Measurements from ENCODE around the gene PPM1N. TPM values are rescaled to one million over a fixed set of nuclear protein-coding genes. Genes with fewer than 3 reads are reported as not detected.

Gene PPM1N
- polyA plus RNA-seq, 1 donor (not counting 4 experiments of a cell fraction or from before 2014, with no cell fraction given): 1.9 TPM

DNA sequence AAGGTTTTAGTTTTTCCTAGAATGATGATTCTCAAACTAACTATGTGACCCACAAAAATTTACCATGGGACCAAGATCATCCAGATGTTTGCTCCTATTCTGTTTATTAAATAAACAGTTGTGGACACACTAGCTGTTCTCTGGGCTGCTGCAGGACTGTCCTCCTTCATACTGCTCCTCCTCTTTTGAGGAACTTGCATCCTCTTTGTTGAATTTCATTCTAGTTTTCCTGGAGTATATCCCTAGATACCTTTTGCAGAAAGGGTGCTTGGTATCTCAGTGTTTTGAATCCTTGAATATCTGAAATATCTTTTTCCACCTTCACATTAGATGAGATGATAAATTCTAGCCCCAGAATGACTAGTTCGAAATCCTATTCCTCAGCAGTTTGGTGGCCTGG is 33.1 kb downstream of the PPM1N start:
- H3K9ac ChIP-seq (ENCODE audit: control insufficient read depth, extremely low read depth, insufficient read depth, low read length): no peak overlapping the region
- H3K9me1 ChIP-seq (ENCODE audit: control insufficient read depth, extremely low read depth, insufficient read depth, low read length): no peaks in the 10 kb centered on the region
- dilution Hi-C loops (cut with MboI; ENCODE audit: extremely low pct_ligation_motif_present, low sequenced_read_pairs): no loop called here
- H3K36me3 ChIP-seq (ENCODE audit: control insufficient read depth in 2 of 2, extremely low read depth in 1 of 2, insufficient read depth in 2 of 2, low read length in 2 of 2): peaks cover 4 to 6% of the 10 kb centered on the region in 2 experiments
- H3K79me2 ChIP-seq (ENCODE audit: control insufficient read depth, insufficient read depth, low read length): no peaks in the 10 kb centered on the region
- no peak overlapping the region for H3K4me2 ChIP-seq (ENCODE audit: control insufficient read depth, extremely low read depth, insufficient read depth, low read depth, low read length)
- FAIRE-seq (no peak), DNase-seq (ENCODE audit: low read depth, low spot score) (no peak)
- peaks cover 24% of the 10 kb centered on the region for H3K4me1 ChIP-seq (ENCODE audit: control insufficient read depth, extremely low read depth, insufficient read depth, low read length)
- peaks cover 1% of the 10 kb centered on the region for H3K9me3 ChIP-seq (ENCODE audit: control insufficient read depth, low read depth, low read length)
- H3K27me3 ChIP-seq (ENCODE audit: control insufficient read depth, extremely low read depth, insufficient read depth, low read length): no peaks in the 10 kb centered on the region
- no peak overlapping the region for H2AFZ ChIP-seq (ENCODE audit: control insufficient read depth, low read length)
- no peaks in the 10 kb centered on the region for H4K20me1 ChIP-seq (ENCODE audit: control insufficient read depth, extremely low read depth, insufficient read depth, low read length)
- TF ChIP-seq EZH2 (IDR thresholded peaks at IDR 0.05; ENCODE audit: low read length): no peak
- TF ChIP-seq, protein P1, sequence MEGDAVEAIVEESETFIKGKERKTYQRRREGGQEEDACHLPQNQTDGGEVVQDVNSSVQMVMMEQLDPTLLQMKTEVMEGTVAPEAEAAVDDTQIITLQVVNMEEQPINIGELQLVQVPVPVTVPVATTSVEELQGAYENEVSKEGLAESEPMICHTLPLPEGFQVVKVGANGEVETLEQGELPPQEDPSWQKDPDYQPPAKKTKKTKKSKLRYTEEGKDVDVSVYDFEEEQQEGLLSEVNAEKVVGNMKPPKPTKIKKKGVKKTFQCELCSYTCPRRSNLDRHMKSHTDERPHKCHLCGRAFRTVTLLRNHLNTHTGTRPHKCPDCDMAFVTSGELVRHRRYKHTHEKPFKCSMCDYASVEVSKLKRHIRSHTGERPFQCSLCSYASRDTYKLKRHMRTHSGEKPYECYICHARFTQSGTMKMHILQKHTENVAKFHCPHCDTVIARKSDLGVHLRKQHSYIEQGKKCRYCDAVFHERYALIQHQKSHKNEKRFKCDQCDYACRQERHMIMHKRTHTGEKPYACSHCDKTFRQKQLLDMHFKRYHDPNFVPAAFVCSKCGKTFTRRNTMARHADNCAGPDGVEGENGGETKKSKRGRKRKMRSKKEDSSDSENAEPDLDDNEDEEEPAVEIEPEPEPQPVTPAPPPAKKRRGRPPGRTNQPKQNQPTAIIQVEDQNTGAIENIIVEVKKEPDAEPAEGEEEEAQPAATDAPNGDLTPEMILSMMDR (optimal IDR thresholded peaks at IDR 0.05 in 1 of 3, IDR thresholded peaks at IDR 0.05 in 1 of 3, conservative IDR thresholded peaks at IDR 0.05 in 1 of 3; ENCODE audit: extremely low read depth in 1 of 3, insufficient read depth in 2 of 3, low read length in 3 of 3): no peak
- H3K4me3 ChIP-seq (ENCODE audit: control insufficient read depth in 2 of 3, extremely low read depth in 1 of 3, insufficient read depth in 2 of 3, low read depth in 1 of 3, low read length in 3 of 3): no peak overlapping the region
- H3K27ac ChIP-seq (ENCODE audit: control insufficient read depth, insufficient read depth, low read length): no peak overlapping the region

DNA sequence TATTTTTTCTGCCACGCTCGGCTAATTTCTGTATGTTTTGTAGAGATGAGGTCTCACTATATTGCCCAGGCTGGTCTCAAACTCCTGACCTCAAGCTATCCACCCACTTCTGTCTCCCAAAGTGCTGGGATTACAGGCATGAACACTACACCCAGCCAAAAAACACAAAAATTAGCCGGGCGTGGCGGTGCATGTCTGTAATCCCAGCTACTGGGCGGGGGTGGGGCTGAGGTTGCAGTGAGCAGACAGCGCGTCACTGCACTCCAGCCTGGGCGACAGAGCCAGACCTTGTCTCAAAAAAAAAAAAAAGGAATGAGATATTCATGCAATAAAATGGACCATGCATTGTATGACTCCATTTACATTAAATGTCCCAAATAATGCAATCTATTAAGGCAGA is 41.2 kb downstream of the PPM1N start:
- Histone ChIP-seq H3K9ac (ENCODE audit: control insufficient read depth, extremely low read depth, insufficient read depth, low read length) (no peak overlapping the region), H3K9me3 (ENCODE audit: control insufficient read depth, low read depth, low read length) (no peaks in the 10 kb centered on the region), H2AFZ (ENCODE audit: control insufficient read depth, low read length) (no peak overlapping the region), H3K36me3 (ENCODE audit: control insufficient read depth in 2 of 2, extremely low read depth in 1 of 2, insufficient read depth in 2 of 2, low read length in 2 of 2) (no peaks in the 10 kb centered on the region), H3K27me3 (ENCODE audit: control insufficient read depth, extremely low read depth, insufficient read depth, low read length) (no peaks in the 10 kb centered on the region), H3K4me2 (ENCODE audit: control insufficient read depth, extremely low read depth, insufficient read depth, low read depth, low read length) (no peak overlapping the region), H3K9me1 (ENCODE audit: control insufficient read depth, extremely low read depth, insufficient read depth, low read length) (no peaks in the 10 kb centered on the region), H3K4me1 (ENCODE audit: control insufficient read depth, extremely low read depth, insufficient read depth, low read length) (peaks cover 25% of the 10 kb centered on the region), H4K20me1 (ENCODE audit: control insufficient read depth, extremely low read depth, insufficient read depth, low read length) (no peaks in the 10 kb centered on the region), H3K79me2 (ENCODE audit: control insufficient read depth, insufficient read depth, low read length) (no peaks in the 10 kb centered on the region), H3K27ac (ENCODE audit: control insufficient read depth, insufficient read depth, low read length) (no peak overlapping the region), H3K4me3 (ENCODE audit: control insufficient read depth in 2 of 3, extremely low read depth in 1 of 3, insufficient read depth in 2 of 3, low read depth in 1 of 3, low read length in 3 of 3) (no peak overlapping the region)
- no peak for FAIRE-seq
- TF ChIP-seq, protein P1 (optimal IDR thresholded peaks at IDR 0.05 in 1 of 3, IDR thresholded peaks at IDR 0.05 in 1 of 3, conservative IDR thresholded peaks at IDR 0.05 in 1 of 3; ENCODE audit: extremely low read depth in 1 of 3, insufficient read depth in 2 of 3, low read length in 3 of 3): no peak
- TF ChIP-seq EZH2 (IDR thresholded peaks at IDR 0.05; ENCODE audit: low read length): no peak
- no peak for DNase-seq (ENCODE audit: low read depth, low spot score)
- dilution Hi-C loops (cut with MboI; ENCODE audit: extremely low pct_ligation_motif_present, low sequenced_read_pairs): no loop called here

All from keratinocyte (primary cell).